H9 (cell line): Measurements from ENCODE around the gene ENDOV. TPM values are rescaled to one million over a fixed set of nuclear protein-coding genes. Genes with fewer than 3 reads are reported as not detected.

ENCODE experiments used
- DNase-seq: peaks from one replicate; pipeline ENCODE4 v3.0.0-alpha.2; 2017
- H2AFZ ChIP-seq: one replicate; pipeline ENCODE4 v1.6.1; 2013; ENCODE audit warnings: mild to moderate bottlenecking, low read length, control low read depth, moderate library complexity
- H2AK5ac ChIP-seq: 2 replicates; pipeline ENCODE4 v1.6.1; 2013; ENCODE audit warnings: low read length, control low read depth, mixed read lengths; ENCODE audit not compliant: insufficient read length
- H2BK120ac ChIP-seq: one replicate; pipeline ENCODE4 v1.6.1; 2013; ENCODE audit warnings: low read depth, mild to moderate bottlenecking, low read length, control low read depth, inconsistent platforms; ENCODE audit not compliant: poor library complexity, severe bottlenecking
- H2BK12ac ChIP-seq: 2 replicates; pipeline ENCODE4 v1.6.1; 2013; ENCODE audit warnings: low read length, control low read depth, mixed read lengths, low read depth; ENCODE audit not compliant: insufficient read length
- H2BK15ac ChIP-seq: 2 replicates; pipeline ENCODE4 v1.6.1; 2013; ENCODE audit warnings: low read depth, low read length, control low read depth
- H2BK20ac ChIP-seq: one replicate; pipeline ENCODE4 v1.6.1; 2013; ENCODE audit warnings: low read depth, mild to moderate bottlenecking, low read length, control low read depth, inconsistent platforms; ENCODE audit not compliant: poor library complexity, severe bottlenecking
- H2BK5ac ChIP-seq: 2 replicates; pipeline ENCODE4 v1.6.1; 2013; ENCODE audit warnings: low read length, control low read depth, mixed read lengths; ENCODE audit not compliant: insufficient read length
- H3K14ac ChIP-seq: 2 replicates; pipeline ENCODE4 v1.6.1; 2013; ENCODE audit warnings: low read length, control low read depth; ENCODE audit not compliant: insufficient read depth
- H3K18ac ChIP-seq: 2 replicates; pipeline ENCODE4 v1.6.1; 2013; ENCODE audit warnings: low read depth, mild to moderate bottlenecking, mixed read lengths, low read length, control low read depth; ENCODE audit not compliant: insufficient read length
- H3K23ac ChIP-seq: 2 replicates; pipeline ENCODE4 v1.6.1; 2013; ENCODE audit warnings: low read length, control low read depth, mixed read lengths, low read depth; ENCODE audit not compliant: insufficient read length
- H3K23me2 ChIP-seq: 2 replicates; pipeline ENCODE4 v1.6.1; 2013; ENCODE audit warnings: low read depth, mild to moderate bottlenecking, mixed read lengths, low read length, control low read depth; ENCODE audit not compliant: insufficient read length, poor library complexity, severe bottlenecking
- H3K27ac ChIP-seq: 2 replicates; pipeline ENCODE4 v1.5.1; 2013; ENCODE audit warnings: low read length, control low read depth, mixed read lengths, low read depth; ENCODE audit not compliant: insufficient read length
- H3K27me3 ChIP-seq: 2 replicates; pipeline ENCODE4 v1.6.1; 2013; ENCODE audit warnings: low read length, control low read depth, inconsistent platforms; ENCODE audit not compliant: insufficient read depth
- H3K4ac ChIP-seq: 2 replicates; pipeline ENCODE4 v1.6.1; 2013; ENCODE audit warnings: low read depth, mild to moderate bottlenecking, control low read depth, inconsistent platforms, low read length, moderate library complexity
- H3K4me1 ChIP-seq: 2 replicates; pipeline ENCODE4 v1.6.1; 2013; ENCODE audit warnings: low read length, control low read depth, inconsistent platforms; ENCODE audit not compliant: insufficient read depth
- H3K4me2 ChIP-seq: 2 replicates; pipeline ENCODE4 v1.6.1; 2013; ENCODE audit warnings: low read length, control low read depth, mixed read lengths; ENCODE audit not compliant: insufficient read length, insufficient read depth
- H3K56ac ChIP-seq: 2 replicates; pipeline ENCODE4 v1.6.1; 2013; ENCODE audit warnings: low read depth, mild to moderate bottlenecking, mixed read lengths, low read length, control low read depth; ENCODE audit not compliant: insufficient read length
- H3K79me1 ChIP-seq: 2 replicates; pipeline ENCODE4 v1.6.1; 2013; ENCODE audit warnings: low read depth, mild to moderate bottlenecking, moderate library complexity, low read length, control low read depth, inconsistent platforms; ENCODE audit not compliant: insufficient read depth, poor library complexity, severe bottlenecking
- H3K79me2 ChIP-seq: 2 replicates; pipeline ENCODE4 v1.6.1; 2013; ENCODE audit warnings: low read length, control low read depth, inconsistent platforms; ENCODE audit not compliant: insufficient read depth
- H3K9ac ChIP-seq: 2 replicates; pipeline ENCODE4 v1.6.1; 2013; ENCODE audit warnings: low read length, control low read depth, mixed read lengths; ENCODE audit not compliant: insufficient read length; ENCODE audit errors: extremely low read depth
- H3K9me3 ChIP-seq: one replicate; pipeline ENCODE4 v1.6.1; 2013; ENCODE audit warnings: low read depth, low read length, inconsistent platforms; ENCODE audit not compliant: control insufficient read depth
- H3T11ph ChIP-seq: one replicate; pipeline ENCODE4 v1.6.1; 2013; ENCODE audit warnings: mild to moderate bottlenecking, low read length, control low read depth, inconsistent platforms
- H4K20me1 ChIP-seq: one replicate; pipeline ENCODE4 v1.6.1; 2013; ENCODE audit not compliant: control insufficient read depth, insufficient read length, insufficient read depth
- H4K5ac ChIP-seq: 2 replicates; pipeline ENCODE4 v1.6.1; 2013; ENCODE audit warnings: low read depth, mild to moderate bottlenecking, mixed read lengths, low read length, control low read depth; ENCODE audit not compliant: insufficient read length
- H4K8ac ChIP-seq: replicated peaks from 2 replicates; pipeline ENCODE4 v1.6.1; 2013; ENCODE audit warnings: low read length, control low read depth, mixed read lengths, low read depth; ENCODE audit not compliant: insufficient read length
- H4K91ac ChIP-seq: 2 replicates; pipeline ENCODE4 v1.6.1; 2013; ENCODE audit warnings: low read depth, mild to moderate bottlenecking, moderate library complexity, mixed read lengths, low read length, control low read depth; ENCODE audit not compliant: insufficient read length
- H3K27ac Mint-ChIP-seq, 3 experiments: 2 replicates in 2 of 3; 3 replicates in 1 of 3; pipeline ENCODE4 v1.8.0; 2020 to 2021; ENCODE audit warnings: mixed read lengths in 3 of 3, mild to moderate bottlenecking in 1 of 3, moderate library complexity in 1 of 3
- H3K27me3 Mint-ChIP-seq: 2 replicates; pipeline ENCODE4 v1.8.0; 2021; ENCODE audit warnings: low read depth, mild to moderate bottlenecking, moderate library complexity, mixed read lengths
- H3K36me3 Mint-ChIP-seq, 3 experiments: 2 replicates in 2 of 3; 3 replicates in 1 of 3; pipeline ENCODE4 v1.8.0; 2020 to 2021; ENCODE audit warnings: low read depth in 3 of 3, mixed read lengths in 3 of 3; ENCODE audit not compliant: insufficient read depth in 1 of 3
- H3K4me1 Mint-ChIP-seq, 2 experiments: 2 replicates each; pipeline ENCODE4 v1.8.0; 2020; ENCODE audit warnings: mixed read lengths in 2 of 2
- H3K4me3 Mint-ChIP-seq, 2 experiments: 2 replicates in 1 of 2; 3 replicates in 1 of 2; pipeline ENCODE4 v1.8.0; 2020 to 2021; ENCODE audit warnings: mild to moderate bottlenecking in 2 of 2, mixed read lengths in 2 of 2, moderate library complexity in 1 of 2
- H3K9me3 Mint-ChIP-seq, 2 experiments: 2 replicates in 1 of 2; 3 replicates in 1 of 2; pipeline ENCODE4 v1.8.0; 2020; ENCODE audit warnings: mild to moderate bottlenecking in 2 of 2, mixed read lengths in 2 of 2, moderate library complexity in 1 of 2
- WGBS: extraction: QIAGEN DNeasy Blood & Tissue Kit; methylation state at CpG from one replicate; pipeline ENCODE4 v1.1.7; 2013; ENCODE audit warnings: missing lambda C conversion rate, low lambda C conversion rate, mixed read lengths; ENCODE audit not compliant: insufficient read length; ENCODE audit errors: extremely low coverage; 5-methylcytosine and 5-hydroxymethylcytosine counted together
- total RNA-seq: library from RNA; stranded (reverse); gene quantifications from 2 replicates; pipeline ENCODE4 v1.2.1, GENCODE V29; 2021
- TF ChIP-seq, protein P1 (sequence below): fragments of 200-600 bp; sonication (generic); conservative IDR thresholded peaks from 3 replicates; pipeline ENCODE4 v1.8.0; 2021; ENCODE audit warnings: antibody characterized with exemption, mild to moderate bottlenecking

Gene ENDOV
- total RNA-seq, 1 experiment from 2014 or later: 17.1 TPM

DNA sequence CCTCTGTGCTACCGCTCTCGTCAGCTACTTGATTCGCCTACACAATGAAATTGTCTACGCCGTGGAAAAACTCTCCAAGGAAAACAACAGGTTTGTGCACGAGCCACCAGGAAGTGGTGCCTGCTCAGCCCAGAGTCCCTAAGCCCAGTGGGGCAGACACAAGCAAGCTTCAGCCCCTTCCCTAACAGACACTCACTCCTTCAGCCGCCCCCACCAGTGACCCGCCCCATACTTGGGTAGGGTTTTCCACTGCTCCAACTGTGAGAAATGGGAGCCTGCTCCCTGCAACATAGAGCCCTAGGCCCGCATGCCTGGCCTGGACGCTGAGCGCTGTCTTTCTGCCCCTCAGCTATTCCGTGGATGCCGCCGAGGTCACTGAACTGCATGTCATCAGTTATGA lies 28.6 kb upstream of the ENDOV start:
- H3K27me3 ChIP-seq: no peaks in the 10 kb centered on the region
- no CpG with 5 or more reads among the region's 14 CpGs for WGBS
- H3K9ac ChIP-seq: no peak overlapping the region
- H3K23me2 ChIP-seq: no peaks in the 10 kb centered on the region
- DNase-seq: no peak
- no peaks in the 10 kb centered on the region for H3K79me1 ChIP-seq
- H3K56ac ChIP-seq: no peak overlapping the region
- Mint-ChIP-seq H3K4me3 (no peak overlapping the region), H3K36me3 (peaks cover 12 to 73% (median 71%) of the 10 kb centered on the region in 3 experiments; a peak in 6 of 7 replicates), H3K27me3 (no peaks in the 10 kb centered on the region), H3K4me1 (peaks cover 0 to 4% of the 10 kb centered on the region in 2 experiments; a peak in 1 of 4 replicates), H3K9me3 (no peaks in the 10 kb centered on the region), H3K27ac (no peak overlapping the region; a peak in 2 of 7 replicates)
- no peak overlapping the region for H4K8ac ChIP-seq
- TF ChIP-seq, protein P1, sequence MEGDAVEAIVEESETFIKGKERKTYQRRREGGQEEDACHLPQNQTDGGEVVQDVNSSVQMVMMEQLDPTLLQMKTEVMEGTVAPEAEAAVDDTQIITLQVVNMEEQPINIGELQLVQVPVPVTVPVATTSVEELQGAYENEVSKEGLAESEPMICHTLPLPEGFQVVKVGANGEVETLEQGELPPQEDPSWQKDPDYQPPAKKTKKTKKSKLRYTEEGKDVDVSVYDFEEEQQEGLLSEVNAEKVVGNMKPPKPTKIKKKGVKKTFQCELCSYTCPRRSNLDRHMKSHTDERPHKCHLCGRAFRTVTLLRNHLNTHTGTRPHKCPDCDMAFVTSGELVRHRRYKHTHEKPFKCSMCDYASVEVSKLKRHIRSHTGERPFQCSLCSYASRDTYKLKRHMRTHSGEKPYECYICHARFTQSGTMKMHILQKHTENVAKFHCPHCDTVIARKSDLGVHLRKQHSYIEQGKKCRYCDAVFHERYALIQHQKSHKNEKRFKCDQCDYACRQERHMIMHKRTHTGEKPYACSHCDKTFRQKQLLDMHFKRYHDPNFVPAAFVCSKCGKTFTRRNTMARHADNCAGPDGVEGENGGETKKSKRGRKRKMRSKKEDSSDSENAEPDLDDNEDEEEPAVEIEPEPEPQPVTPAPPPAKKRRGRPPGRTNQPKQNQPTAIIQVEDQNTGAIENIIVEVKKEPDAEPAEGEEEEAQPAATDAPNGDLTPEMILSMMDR: no peak
- no peak overlapping the region for H3K23ac ChIP-seq
- H2BK12ac ChIP-seq: no peak overlapping the region
- no peak overlapping the region for H3K4me2 ChIP-seq
- no peak overlapping the region for H3T11ph ChIP-seq
- H3K79me2 ChIP-seq: no peaks in the 10 kb centered on the region
- H2BK5ac ChIP-seq: no peak overlapping the region
- H3K4me1 ChIP-seq: no peaks in the 10 kb centered on the region
- H2AFZ ChIP-seq: no peak overlapping the region
- H2AK5ac ChIP-seq: no peak overlapping the region
- H3K14ac ChIP-seq: no peak overlapping the region
- no peak overlapping the region for H3K4ac ChIP-seq
- H3K18ac ChIP-seq: no peak overlapping the region
- no peak overlapping the region for H4K5ac ChIP-seq
- H3K27ac ChIP-seq: no peak overlapping the region
- H4K20me1 ChIP-seq: no peaks in the 10 kb centered on the region
- no peak overlapping the region for H2BK120ac ChIP-seq
- no peaks in the 10 kb centered on the region for H3K9me3 ChIP-seq
- no peak overlapping the region for H2BK20ac ChIP-seq
- no peak overlapping the region for H2BK15ac ChIP-seq
- no peak overlapping the region for H4K91ac ChIP-seq
